Neutrophil (primary cell): ENCODE measurements around the gene SLC35F6.

Source experiments
- H3K27ac ChIP-seq: fragments of 200-600 bp; sonication (generic); 2 replicates; pipeline ENCODE4 v1.5.1; 2016; ENCODE audit warnings: mild to moderate bottlenecking, moderate library complexity
- H3K27me3 ChIP-seq: fragments of 200-600 bp; sonication (generic); 2 replicates; pipeline ENCODE4 v1.6.0; 2016; ENCODE audit warnings: mild to moderate bottlenecking
- H3K36me3 ChIP-seq: fragments of 200-600 bp; sonication (generic); 2 replicates; pipeline ENCODE4 v1.5.1; 2017
- H3K4me1 ChIP-seq, 2 experiments: fragments of 200-600 bp in 1 of 2; sonication (generic) in 1 of 2; 1 replicate in 1 of 2; 2 replicates in 1 of 2; pipeline versions ENCODE4 v1.5.1 to v1.6.1; 2013 to 2016; ENCODE audit warnings: low read depth in 1 of 2, low read length in 1 of 2, mild to moderate bottlenecking in 1 of 2, moderate library complexity in 1 of 2; ENCODE audit not compliant: control insufficient read depth in 1 of 2, insufficient read depth in 1 of 2
- H3K4me3 ChIP-seq, 2 experiments: fragments of 200-600 bp in 1 of 2; sonication (generic) in 1 of 2; 1 replicate in 1 of 2; 2 replicates in 1 of 2; pipeline ENCODE4 v1.5.1; 2013 to 2016; ENCODE audit warnings: low read depth in 1 of 2, low read length in 1 of 2, mild to moderate bottlenecking in 1 of 2, moderate library complexity in 1 of 2
- H3K9me3 ChIP-seq: fragments of 200-600 bp; sonication (generic); 2 replicates; pipeline ENCODE4 v1.5.1; 2016
- CTCF ChIP-seq: fragments of 200-600 bp; sonication (generic); IDR thresholded peaks from 2 replicates; pipeline ENCODE4 v1.5.1; 2016; ENCODE audit warnings: antibody characterized with exemption

SLC35F6 gene

GRCh38 chr2:26754539-26754938, 9.5 kb upstream of the SLC35F6 start:
- no peaks in the 10 kb centered on the region for H3K27me3 ChIP-seq
- no peak overlapping the region for H3K4me3 ChIP-seq
- TF ChIP-seq CTCF = no peak
- peaks cover 0 to 8% of the 10 kb centered on the region in 2 experiments for H3K4me1 ChIP-seq
- no peaks in the 10 kb centered on the region for H3K9me3 ChIP-seq
- no peaks in the 10 kb centered on the region for H3K36me3 ChIP-seq
- H3K27ac ChIP-seq = no peak overlapping the region

DNA sequence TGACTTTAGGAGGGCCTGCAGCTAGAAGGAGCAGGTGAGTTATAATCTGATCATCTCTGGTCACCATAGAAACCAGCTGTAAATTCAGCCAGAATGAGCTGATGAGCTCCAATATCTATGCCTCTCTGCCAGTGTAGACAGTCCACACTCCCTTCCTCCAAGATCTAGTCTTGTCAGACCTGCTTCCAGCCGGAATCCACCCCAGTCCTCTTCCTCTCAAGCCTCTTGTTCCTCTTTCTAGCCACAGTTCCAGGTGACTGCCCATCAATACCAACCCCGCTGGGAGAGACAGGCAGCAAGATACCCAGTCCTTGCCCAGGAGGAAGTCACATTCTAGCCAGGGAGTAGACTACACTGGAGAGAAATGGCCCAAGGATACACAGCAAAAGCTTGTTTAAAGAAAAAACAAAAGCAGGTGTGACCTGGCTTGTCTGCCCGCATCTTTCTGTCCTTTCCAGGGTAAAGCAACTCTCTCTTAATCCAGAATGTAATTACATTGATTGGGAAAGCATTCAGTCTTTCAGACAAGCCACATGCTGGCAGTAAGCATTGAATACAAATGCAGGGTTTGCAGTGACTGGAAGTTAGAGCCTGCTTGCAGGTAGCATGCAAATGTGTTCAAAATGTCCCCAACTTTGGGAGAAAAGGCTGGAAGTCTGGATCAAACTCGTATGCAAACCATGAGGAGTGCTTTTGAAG, 9.0 kb upstream of the SLC35F6 start:
- TF ChIP-seq CTCF = no peak
- Histone ChIP-seq H3K9me3 (no peaks in the 10 kb centered on the region), H3K4me1 (peaks cover 0 to 8% of the 10 kb centered on the region in 2 experiments), H3K36me3 (no peaks in the 10 kb centered on the region), H3K27ac (no peak overlapping the region), H3K27me3 (no peaks in the 10 kb centered on the region), H3K4me3 (no peak overlapping the region)

DNA sequence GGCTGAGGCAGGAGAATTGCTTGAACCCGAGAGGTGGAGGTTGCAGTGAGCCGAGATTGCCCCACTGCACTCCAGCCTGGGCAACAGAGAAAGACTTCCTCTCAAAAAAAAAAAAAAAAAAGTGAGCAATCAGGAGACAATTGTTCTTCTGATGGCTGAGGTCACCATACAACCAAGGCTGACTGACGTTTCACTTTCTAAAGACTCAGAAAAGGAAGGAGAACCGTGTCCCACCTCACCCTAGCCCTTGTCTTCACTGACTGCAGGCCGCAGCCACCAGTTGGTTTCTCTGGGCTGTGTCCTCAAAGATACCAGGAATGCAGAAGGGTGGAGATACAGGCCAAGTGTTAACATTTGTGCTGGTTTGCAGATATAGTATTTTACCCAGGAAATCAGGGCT, 7.7 kb upstream of the SLC35F6 start:
- H3K9me3 ChIP-seq = no peaks in the 10 kb centered on the region
- peaks cover 9% of the 10 kb centered on the region for H3K27me3 ChIP-seq
- peaks cover 0 to 8% of the 10 kb centered on the region in 2 experiments for H3K4me1 ChIP-seq
- H3K36me3 ChIP-seq = no peaks in the 10 kb centered on the region
- no peak overlapping the region for H3K27ac ChIP-seq
- no peak overlapping the region for H3K4me3 ChIP-seq
- TF ChIP-seq CTCF = no peak

GRCh38 chr2:26757873-26758789, 6.0 kb upstream of the SLC35F6 start:
- no peaks in the 10 kb centered on the region for H3K9me3 ChIP-seq
- no peak for TF ChIP-seq CTCF
- peaks cover 0 to 7% of the 10 kb centered on the region in 2 experiments for H3K4me1 ChIP-seq
- H3K4me3 ChIP-seq = no peak overlapping the region
- H3K27ac ChIP-seq = no peak overlapping the region
- H3K27me3 ChIP-seq = peaks cover 26% of the 10 kb centered on the region
- no peaks in the 10 kb centered on the region for H3K36me3 ChIP-seq

DNA sequence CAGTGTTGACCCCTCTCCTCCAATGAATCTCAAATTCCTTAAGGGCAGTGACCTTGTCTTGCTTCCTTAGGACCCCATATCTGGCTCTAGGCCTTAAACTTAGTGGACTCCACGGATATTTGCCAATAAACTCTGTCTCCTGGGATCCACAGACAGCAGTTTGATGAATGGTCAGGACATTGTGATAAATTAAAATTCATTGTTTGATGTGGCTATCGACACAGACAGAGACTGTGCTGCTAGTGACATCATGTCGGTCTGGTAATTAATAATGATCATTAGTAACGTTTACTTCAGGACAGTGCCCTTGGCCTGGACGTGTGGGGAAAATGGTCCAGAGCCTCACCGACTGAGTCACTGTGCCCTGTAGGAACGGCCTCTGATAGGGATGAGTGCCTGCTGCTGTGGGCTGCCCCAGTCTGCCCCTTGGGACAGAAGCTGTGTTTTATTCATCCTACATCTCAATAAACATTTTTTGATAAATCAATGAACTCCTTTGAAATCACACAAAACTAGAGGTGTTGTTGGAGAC, 5.2 kb upstream of the SLC35F6 start:
- Histone ChIP-seq H3K4me3 (no peak overlapping the region), H3K9me3 (no peaks in the 10 kb centered on the region), H3K36me3 (no peaks in the 10 kb centered on the region), H3K27me3 (peaks cover 29% of the 10 kb centered on the region), H3K27ac (no peak overlapping the region), H3K4me1 (peaks cover 5% of the 10 kb centered on the region in 2 experiments)
- TF ChIP-seq CTCF = no peak
